Natural killer cell (primary cell): Measurements from ENCODE around the gene LDAH. TPM values are rescaled to one million over a fixed set of nuclear protein-coding genes. Genes with fewer than 3 reads are reported as not detected.

Experiments used
- ATAC-seq, 3 donors: fragments of 150-1000 bp in 2 of 3; fragments of 200-7000 bp in 1 of 3; cut with Tn5 transposase; 1 replicate in 1 of 3; 2 replicates in 2 of 3; pipeline ENCODE4 v1.10.0; 2021; ENCODE audit warnings: mild to moderate bottlenecking in 2 of 3, moderate library complexity in 2 of 3
- DNase-seq, 2 donors: peaks; one replicate each; pipeline versions ENCODE4 v3.0.0 to v3.0.0-alpha.2; 2013 to 2021; ENCODE audit warnings: mixed read lengths in 1 of 2
- H3K27ac ChIP-seq: one replicate; pipeline ENCODE4 v1.5.1; 2013; ENCODE audit warnings: mild to moderate bottlenecking, low read length
- H3K27me3 ChIP-seq: one replicate; pipeline ENCODE4 v1.6.1; 2013; ENCODE audit warnings: low read length; ENCODE audit not compliant: control insufficient read depth, insufficient read depth
- H3K36me3 ChIP-seq: one replicate; pipeline ENCODE4 v1.6.1; 2013; ENCODE audit warnings: low read length; ENCODE audit not compliant: control insufficient read depth, insufficient read depth
- H3K4me1 ChIP-seq: one replicate; pipeline ENCODE4 v1.6.1; 2013; ENCODE audit warnings: low read length; ENCODE audit not compliant: control insufficient read depth, insufficient read depth
- H3K4me3 ChIP-seq: one replicate; pipeline ENCODE4 v1.5.1; 2013; ENCODE audit warnings: low read length
- H3K9me3 ChIP-seq: one replicate; pipeline ENCODE4 v1.6.1; 2013; ENCODE audit warnings: low read length; ENCODE audit not compliant: control insufficient read depth, insufficient read depth
- H3K27ac Mint-ChIP-seq, 2 donors: one replicate each; pipeline ENCODE4 v1.8.0; 2022; ENCODE audit warnings: mild to moderate bottlenecking in 2 of 2, mixed read lengths in 2 of 2, moderate library complexity in 1 of 2
- H3K27me3 Mint-ChIP-seq, 2 donors: one replicate each; pipeline ENCODE4 v1.8.0; 2022; ENCODE audit warnings: low read depth in 2 of 2, mixed read lengths in 2 of 2
- H3K36me3 Mint-ChIP-seq: one replicate; pipeline ENCODE4 v1.8.0; 2022; ENCODE audit warnings: mixed read lengths
- H3K4me1 Mint-ChIP-seq, 2 donors: one replicate each; pipeline ENCODE4 v1.8.0; 2022; ENCODE audit warnings: mixed read lengths in 2 of 2
- H3K4me3 Mint-ChIP-seq: one replicate; pipeline ENCODE4 v1.8.0; 2022; ENCODE audit warnings: mild to moderate bottlenecking, moderate library complexity, mixed read lengths
- H3K9me3 Mint-ChIP-seq, 2 donors: one replicate each; pipeline ENCODE4 v1.8.0; 2022; ENCODE audit warnings: mixed read lengths in 2 of 2
- WGBS: methylation state at CpG from one replicate; pipeline ENCODE4 v1.1.7; 2013; ENCODE audit warnings: missing lambda C conversion rate; ENCODE audit not compliant: insufficient coverage; 5-methylcytosine and 5-hydroxymethylcytosine counted together
- intact Hi-C: fragments of 100-400 bp; cut with micrococcal nuclease; formaldehyde crosslinking; loops from one replicate; pipeline ENCODE4 v1.14.2; 2022
- total RNA-seq, 4 donors: library from RNA; stranded (reverse); fragments of 120-200 nt in 1 of 4; gene quantifications; one replicate each; pipeline versions ENCODE4 v1.2.3 to v1.2.4, GENCODE V29; 2013 to 2022
- TF ChIP-seq, protein P1 (sequence below): fragments of 200-600 bp; IDR thresholded peaks from one replicate; pipeline ENCODE4 v1.8.0; 2022; ENCODE audit warnings: antibody characterized with exemption

The LDAH gene
- total RNA-seq, 3 donors from 2014 or later (not counting 1 experiment from before 2014, with no cell fraction given): 14.5 to 25.6 (median 17.2) TPM

DNA sequence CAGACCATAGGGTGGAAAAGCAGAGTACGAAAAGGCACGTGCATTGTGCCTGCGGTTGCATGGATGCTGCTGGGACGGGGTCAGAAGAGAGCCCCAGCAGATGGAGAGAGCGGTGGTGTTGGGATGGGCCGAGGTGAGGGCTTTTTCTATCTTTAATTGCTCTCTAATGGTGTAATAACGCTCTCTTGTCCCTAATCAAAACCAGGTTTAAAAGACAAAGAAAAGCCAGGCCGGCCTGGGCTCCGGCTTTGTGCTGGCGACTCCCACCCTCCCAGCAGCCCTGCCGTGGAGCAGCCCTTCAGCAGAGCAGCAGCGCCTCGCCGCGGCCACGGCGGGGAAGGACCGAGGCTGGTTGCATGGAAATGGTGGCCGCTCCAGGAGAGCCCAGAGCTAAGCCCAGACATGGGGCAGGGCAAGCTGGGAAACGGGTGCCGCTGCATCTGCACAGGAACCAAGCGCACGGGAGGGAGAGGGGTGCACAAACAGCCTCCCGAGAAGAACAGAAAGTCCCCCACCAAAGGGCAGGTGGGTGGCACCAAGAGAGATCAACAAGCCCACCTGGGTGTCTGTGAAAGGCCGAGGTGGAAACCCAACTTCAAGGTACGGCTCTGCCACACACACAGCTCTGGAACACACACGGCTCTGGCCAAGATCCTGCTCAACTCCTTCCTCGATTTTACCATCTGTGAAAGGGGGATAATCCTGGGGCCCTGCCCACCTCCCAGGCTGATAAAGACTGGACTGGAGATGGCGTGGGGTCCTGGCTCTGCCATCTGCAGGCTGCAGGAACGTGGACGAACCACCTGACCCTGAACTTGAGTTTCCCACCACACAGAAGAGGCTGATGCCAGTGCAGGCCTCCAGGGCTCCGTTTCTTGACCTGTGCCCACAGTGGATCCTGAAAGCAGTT, 187.0 kb downstream of the LDAH start:
- Mint-ChIP-seq H3K9me3 (no peaks in the 10 kb centered on the region), H3K27ac (no peak overlapping the region), H3K36me3 (no peaks in the 10 kb centered on the region), H3K4me3 (no peak overlapping the region), H3K4me1 (peaks cover 12 to 25% of the 10 kb centered on the region in 2 donors), H3K27me3 (no peaks in the 10 kb centered on the region)
- Histone ChIP-seq H3K4me3 (no peak overlapping the region), H3K27me3 (no peaks in the 10 kb centered on the region), H3K27ac (no peak overlapping the region), H3K36me3 (peaks cover 30% of the 10 kb centered on the region), H3K9me3 (no peaks in the 10 kb centered on the region), H3K4me1 (peaks cover 15% of the 10 kb centered on the region)
- WGBS: 60% methylated on average over 32 of the region's 32 CpGs
- intact Hi-C loops: no loop called here
- TF ChIP-seq, protein P1, sequence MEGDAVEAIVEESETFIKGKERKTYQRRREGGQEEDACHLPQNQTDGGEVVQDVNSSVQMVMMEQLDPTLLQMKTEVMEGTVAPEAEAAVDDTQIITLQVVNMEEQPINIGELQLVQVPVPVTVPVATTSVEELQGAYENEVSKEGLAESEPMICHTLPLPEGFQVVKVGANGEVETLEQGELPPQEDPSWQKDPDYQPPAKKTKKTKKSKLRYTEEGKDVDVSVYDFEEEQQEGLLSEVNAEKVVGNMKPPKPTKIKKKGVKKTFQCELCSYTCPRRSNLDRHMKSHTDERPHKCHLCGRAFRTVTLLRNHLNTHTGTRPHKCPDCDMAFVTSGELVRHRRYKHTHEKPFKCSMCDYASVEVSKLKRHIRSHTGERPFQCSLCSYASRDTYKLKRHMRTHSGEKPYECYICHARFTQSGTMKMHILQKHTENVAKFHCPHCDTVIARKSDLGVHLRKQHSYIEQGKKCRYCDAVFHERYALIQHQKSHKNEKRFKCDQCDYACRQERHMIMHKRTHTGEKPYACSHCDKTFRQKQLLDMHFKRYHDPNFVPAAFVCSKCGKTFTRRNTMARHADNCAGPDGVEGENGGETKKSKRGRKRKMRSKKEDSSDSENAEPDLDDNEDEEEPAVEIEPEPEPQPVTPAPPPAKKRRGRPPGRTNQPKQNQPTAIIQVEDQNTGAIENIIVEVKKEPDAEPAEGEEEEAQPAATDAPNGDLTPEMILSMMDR: peak; percentile 40
- ATAC-seq: peak; percentile 73 to 97 (median 85)
- peak; percentile 47 to 55 for DNase-seq

DNA sequence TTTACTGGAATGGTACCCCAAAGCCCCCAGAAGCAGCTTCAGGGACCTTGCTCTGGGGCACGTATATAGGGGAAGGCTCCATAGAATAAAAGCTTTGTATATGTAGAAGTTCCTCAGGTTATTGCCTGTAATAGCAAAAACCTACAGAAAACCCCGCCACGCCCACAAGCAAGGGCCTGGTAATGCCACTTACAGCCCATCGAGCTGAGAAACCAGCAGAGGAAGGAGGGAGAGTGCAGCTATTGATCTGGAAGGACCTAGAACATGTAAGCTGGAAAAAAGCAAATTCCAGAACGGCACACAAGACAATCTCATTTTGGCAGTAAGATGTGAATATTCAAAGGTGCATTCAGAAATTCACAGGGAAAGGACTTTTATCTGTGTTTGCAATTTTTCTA, 187.8 kb downstream of the LDAH start:
- Histone ChIP-seq H3K4me3 (no peak overlapping the region), H3K36me3 (peaks cover 27% of the 10 kb centered on the region), H3K9me3 (no peaks in the 10 kb centered on the region), H3K27me3 (no peaks in the 10 kb centered on the region), H3K27ac (no peak overlapping the region), H3K4me1 (peaks cover 15% of the 10 kb centered on the region)
- WGBS: 93% methylated on average over 5 of the region's 5 CpGs
- intact Hi-C loops: no loop called here
- no peak overlapping the region for H3K27ac Mint-ChIP-seq
- no peaks in the 10 kb centered on the region for H3K9me3 Mint-ChIP-seq
- H3K27me3 Mint-ChIP-seq: no peaks in the 10 kb centered on the region
- no peak overlapping the region for H3K4me3 Mint-ChIP-seq
- ATAC-seq (no peak), DNase-seq (no peak)
- no peaks in the 10 kb centered on the region for H3K36me3 Mint-ChIP-seq
- peaks cover 12 to 25% of the 10 kb centered on the region in 2 donors for H3K4me1 Mint-ChIP-seq
- TF ChIP-seq, protein P1: no peak

DNA sequence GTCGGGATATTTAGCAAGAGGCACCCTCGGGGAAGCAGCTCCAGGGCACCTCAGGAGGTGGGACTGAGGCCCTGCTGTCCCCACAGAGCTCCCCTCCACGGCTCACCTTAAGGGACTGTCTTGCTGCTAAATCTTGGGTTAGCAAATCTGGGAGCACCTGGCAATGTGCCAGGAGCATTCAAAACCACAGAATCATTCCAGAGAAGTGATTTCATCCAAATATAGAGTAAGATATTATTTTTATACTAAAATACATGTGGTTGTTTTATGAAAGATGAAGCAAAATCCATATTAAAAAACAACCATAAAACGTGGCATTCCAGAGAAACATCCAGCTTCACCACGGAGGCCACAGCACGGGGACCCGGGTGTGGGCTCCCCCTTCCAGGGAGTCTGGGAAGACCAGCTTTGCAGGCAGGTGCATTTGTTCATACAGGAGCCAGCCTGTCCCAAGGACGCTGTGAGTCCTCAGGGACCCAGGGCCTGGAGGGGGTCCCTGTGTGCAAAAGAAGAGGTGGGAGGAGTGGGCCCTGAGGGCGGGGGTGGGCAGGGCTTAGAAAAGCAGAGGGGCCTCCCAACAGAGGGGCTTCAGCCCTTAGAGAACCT, 188.3 kb downstream of the LDAH start:
- Mint-ChIP-seq H3K4me1 (peaks cover 12 to 25% of the 10 kb centered on the region in 2 donors), H3K27ac (peak overlapping the region in 1 of 2 donors; percentile 79), H3K9me3 (no peaks in the 10 kb centered on the region), H3K36me3 (no peaks in the 10 kb centered on the region), H3K4me3 (no peak overlapping the region), H3K27me3 (no peaks in the 10 kb centered on the region)
- intact Hi-C loops: no loop called here
- WGBS: 89% methylated on average over 9 of the region's 9 CpGs
- Histone ChIP-seq H3K4me1 (peaks cover 15% of the 10 kb centered on the region), H3K27me3 (no peaks in the 10 kb centered on the region), H3K4me3 (no peak overlapping the region), H3K9me3 (no peaks in the 10 kb centered on the region), H3K36me3 (peaks cover 24% of the 10 kb centered on the region), H3K27ac (no peak overlapping the region)
- DNase-seq: no peak
- ATAC-seq: no peak
- TF ChIP-seq, protein P1: no peak

Other genes with a start within 250 kb of the LDAH start
- gene HS1BP3, start 172.0 kb downstream of the LDAH start, total RNA-seq: 10 to 100 TPM; 17.4 to 25.7 (median 22.8) TPM
- gene GDF7, start 156.0 kb downstream of the LDAH start, total RNA-seq: under 1 TPM; 0.02 to 0.10 (median 0.05) TPM
- not detected for gene APOB, start 221.0 kb upstream of the LDAH start, total RNA-seq